Measurements from ENCODE around the gene MRPS31. TPM values are rescaled to one million over a fixed set of nuclear protein-coding genes. Genes with fewer than 3 reads are reported as not detected.

MRPS31 gene
- total and polyA plus RNA-seq, 4 donors = 13.4 to 17.6 (median 16.0) TPM

- no peak for DNase-seq (ENCODE audit: low spot score)
- Histone ChIP-seq H3K9ac (ENCODE audit: low read depth in 1 of 2, low read length in 2 of 2) (no peak overlapping the region), H3K27ac (ENCODE audit: low read depth in 1 of 2, low read length in 2 of 2) (no peak overlapping the region), H3K4me3 (ENCODE audit: low read depth in 1 of 3, low read length in 3 of 3) (no peak overlapping the region), H3K36me3 (ENCODE audit: control insufficient read depth in 4 of 4, insufficient read depth in 3 of 4, low read depth in 1 of 4, low read length in 3 of 4) (peaks cover 22 to 45% (median 38%) of the 10 kb centered on the region in 4 donors), H3K4me1 (ENCODE audit: control insufficient read depth in 4 of 4, insufficient read depth in 4 of 4, low read length in 3 of 4) (no peaks in the 10 kb centered on the region), H3K27me3 (ENCODE audit: control insufficient read depth in 4 of 4, insufficient read depth in 4 of 4, low read length in 3 of 4) (no peaks in the 10 kb centered on the region), H3K9me3 (ENCODE audit: control insufficient read depth in 4 of 4, low read length in 3 of 4) (peaks cover 0 to 1% (median 0%) of the 10 kb centered on the region in 4 donors)
- no peak for TF ChIP-seq EGR1 (IDR thresholded peaks at IDR 0.05; ENCODE audit: low read depth in 2 of 2)
- TF ChIP-seq ZBTB33 (IDR thresholded peaks at IDR 0.05) = no peak
- no peak for TF ChIP-seq GABPA (IDR thresholded peaks at IDR 0.05 in 1 of 2, conservative IDR thresholded peaks at IDR 0.05 in 1 of 2)
- TF ChIP-seq HNF4A (conservative IDR thresholded peaks at IDR 0.05) = no peak
- no peak for TF ChIP-seq RXRA (IDR thresholded peaks at IDR 0.05)
- TF ChIP-seq SP1 (IDR thresholded peaks at IDR 0.05) = no peak
- TF ChIP-seq RAD21 (IDR thresholded peaks at IDR 0.05) = no peak
- TF ChIP-seq YY1 (IDR thresholded peaks at IDR 0.05) = no peak
- 87% methylated on average over 4 of the region's 4 CpGs for WGBS
These were observed 41.1 kb upstream of the MRPS31 start for GRCh38 chr13:40812102-40812501.

- WGBS = 96% methylated on average over 5 of the region's 5 CpGs
- TF ChIP-seq ATF3 (IDR thresholded peaks at IDR 0.05) = no peak
- TF ChIP-seq RXRA (IDR thresholded peaks at IDR 0.05) = no peak
- TF ChIP-seq JUND (IDR thresholded peaks at IDR 0.05) = no peak
- no peak for TF ChIP-seq ZBTB33 (IDR thresholded peaks at IDR 0.05)
- TF ChIP-seq FOXA2 (IDR thresholded peaks at IDR 0.05) = no peak
- no peak for TF ChIP-seq REST (IDR thresholded peaks at IDR 0.05)
- no peak for TF ChIP-seq TAF1 (conservative IDR thresholded peaks at IDR 0.05)
- TF ChIP-seq YY1 (IDR thresholded peaks at IDR 0.05) = no peak
- TF ChIP-seq MAX (IDR thresholded peaks at IDR 0.05) = no peak
- no peak for TF ChIP-seq FOXA1 (IDR thresholded peaks at IDR 0.05)
- no peak for TF ChIP-seq NR2F2 (IDR thresholded peaks at IDR 0.05)
- TF ChIP-seq GABPA (IDR thresholded peaks at IDR 0.05 in 1 of 2, conservative IDR thresholded peaks at IDR 0.05 in 1 of 2) = no peak
- no peak for TF ChIP-seq CTCF (IDR thresholded peaks at IDR 0.05; ENCODE audit: low read depth, low read length, missing input control)
- no peak for DNase-seq (ENCODE audit: low spot score)
These were observed 38.5 kb upstream of the MRPS31 start for GRCh38 chr13:40809471-40809870.

More at GRCh38 chr13:40809471-40809870, 38.5 kb upstream of the MRPS31 start:
- no peak overlapping the region for H3K4me3 ChIP-seq (ENCODE audit: low read depth in 1 of 3, low read length in 3 of 3)
- no peak overlapping the region for H3K27ac ChIP-seq (ENCODE audit: low read depth in 1 of 2, low read length in 2 of 2)
- no peak overlapping the region for H3K9ac ChIP-seq (ENCODE audit: low read depth in 1 of 2, low read length in 2 of 2)
- H3K9me3 ChIP-seq (ENCODE audit: control insufficient read depth in 4 of 4, low read length in 3 of 4) = no peaks in the 10 kb centered on the region
- H3K36me3 ChIP-seq (ENCODE audit: control insufficient read depth in 4 of 4, insufficient read depth in 3 of 4, low read depth in 1 of 4, low read length in 3 of 4) = peaks cover 26 to 62% (median 60%) of the 10 kb centered on the region in 4 donors
- H3K27me3 ChIP-seq (ENCODE audit: control insufficient read depth in 4 of 4, insufficient read depth in 4 of 4, low read length in 3 of 4) = no peaks in the 10 kb centered on the region
- H3K4me1 ChIP-seq (ENCODE audit: control insufficient read depth in 4 of 4, insufficient read depth in 4 of 4, low read length in 3 of 4) = peaks cover 0 to 9% (median 1%) of the 10 kb centered on the region in 4 donors
